Esophagus squamous epithelium (tissue), 5 donors: Measurements from ENCODE around the gene SPACA4. TPM values are rescaled to one million over a fixed set of nuclear protein-coding genes. Genes with fewer than 3 reads are reported as not detected.

Source experiments
- DNase-seq: peaks from one replicate; lab custom pipeline; 2025; lab: John Stamatoyannopoulos, UW
- H3K27ac ChIP-seq, 4 donors: fragments of 200-600 bp; sonication (generic); one replicate each; pipeline ENCODE4 v1.5.1; 2016 to 2019; ENCODE audit warnings: mild to moderate bottlenecking in 1 of 4
- H3K27me3 ChIP-seq, 4 donors: fragments of 200-600 bp; sonication (generic); 1 replicate in 3 of 4; 2 replicates in 1 of 4; pipeline versions ENCODE4 v1.5.1 to v1.6.0; 2017 to 2021; ENCODE audit warnings: antibody characterized with exemption in 1 of 4
- H3K36me3 ChIP-seq, 3 donors: fragments of 200-600 bp; sonication (generic); one replicate each; pipeline ENCODE4 v1.5.1; 2016 to 2019
- H3K4me1 ChIP-seq, 3 donors: fragments of 200-600 bp; sonication (generic); one replicate each; pipeline ENCODE4 v1.5.1; 2017 to 2019
- H3K4me3 ChIP-seq, 4 donors: fragments of 200-600 bp; sonication (generic); 1 replicate in 3 of 4; 2 replicates in 1 of 4; pipeline ENCODE4 v1.5.1; 2016 to 2019; ENCODE audit warnings: mild to moderate bottlenecking in 2 of 4, moderate library complexity in 1 of 4
- H3K9me3 ChIP-seq, 3 donors: fragments of 200-600 bp; sonication (generic); one replicate each; pipeline ENCODE4 v1.5.1; 2016 to 2019
- POLR2A ChIP-seq, 4 donors: fragments of 450-650 bp; IDR thresholded peaks; one replicate each; pipeline ENCODE4 v1.6.1; 2017; ENCODE audit warnings: antibody characterized with exemption in 4 of 4, mild to moderate bottlenecking in 4 of 4, moderate library complexity in 3 of 4
- WGBS, 2 donors: methylation state at CpG; one replicate each; pipeline ENCODE4 v1.1.5; 2018; 5-methylcytosine and 5-hydroxymethylcytosine counted together
- intact Hi-C: fragments of 100-400 bp; cut with DNase I; formaldehyde crosslinking; loops from one replicate; pipeline ENCODE4 v1.15.0; 2022
- total RNA-seq, 4 donors: library from RNA; depleted of rRNA; stranded (reverse); fragments of >200 nt; gene quantifications; one replicate each; pipeline ENCODE4 v1.1.0, GENCODE V29; 2016
- TF ChIP-seq, protein P1 (sequence below), 6 experiments: fragments of 450-650 bp in 4 of 6; fragments of 200-600 bp in 2 of 6; sonication (generic) in 2 of 6; IDR thresholded peaks; one replicate each; pipeline ENCODE4 v1.5.1; 2016 to 2019; ENCODE audit warnings: antibody characterized with exemption in 6 of 6, mild to moderate bottlenecking in 4 of 6, moderate library complexity in 4 of 6
- donor health status: DM: yes; HTN: yes; CAD: no.

The SPACA4 gene
- total RNA-seq, 4 donors from 2014 or later, result 1.3 to 1.7 (median 1.4) TPM; not detected in 1

DNA sequence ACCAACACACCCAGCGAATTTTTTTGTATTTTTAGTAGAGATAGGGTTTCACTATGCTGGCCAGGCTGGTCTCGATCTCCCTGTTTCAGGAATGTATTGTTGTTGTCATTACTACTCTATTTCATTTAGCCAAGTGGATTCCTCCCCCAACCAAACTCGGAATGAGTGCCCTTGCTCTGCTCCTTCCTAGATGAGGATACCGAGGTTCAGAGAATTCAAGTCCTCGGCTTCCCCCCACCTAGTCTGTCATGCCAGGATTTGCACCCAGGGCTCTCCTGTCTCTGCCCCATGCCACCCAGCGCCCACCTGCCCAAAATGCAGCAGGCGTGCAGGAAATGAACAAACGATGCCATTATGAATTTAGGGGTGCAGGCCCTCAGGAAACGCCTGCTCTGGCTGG lies 3.5 kb upstream of the SPACA4 start:
- peaks cover 0 to 10% (median 0%) of the 10 kb centered on the region in 4 donors for H3K27me3 ChIP-seq
- no peaks in the 10 kb centered on the region for H3K9me3 ChIP-seq
- TF ChIP-seq, protein P1, sequence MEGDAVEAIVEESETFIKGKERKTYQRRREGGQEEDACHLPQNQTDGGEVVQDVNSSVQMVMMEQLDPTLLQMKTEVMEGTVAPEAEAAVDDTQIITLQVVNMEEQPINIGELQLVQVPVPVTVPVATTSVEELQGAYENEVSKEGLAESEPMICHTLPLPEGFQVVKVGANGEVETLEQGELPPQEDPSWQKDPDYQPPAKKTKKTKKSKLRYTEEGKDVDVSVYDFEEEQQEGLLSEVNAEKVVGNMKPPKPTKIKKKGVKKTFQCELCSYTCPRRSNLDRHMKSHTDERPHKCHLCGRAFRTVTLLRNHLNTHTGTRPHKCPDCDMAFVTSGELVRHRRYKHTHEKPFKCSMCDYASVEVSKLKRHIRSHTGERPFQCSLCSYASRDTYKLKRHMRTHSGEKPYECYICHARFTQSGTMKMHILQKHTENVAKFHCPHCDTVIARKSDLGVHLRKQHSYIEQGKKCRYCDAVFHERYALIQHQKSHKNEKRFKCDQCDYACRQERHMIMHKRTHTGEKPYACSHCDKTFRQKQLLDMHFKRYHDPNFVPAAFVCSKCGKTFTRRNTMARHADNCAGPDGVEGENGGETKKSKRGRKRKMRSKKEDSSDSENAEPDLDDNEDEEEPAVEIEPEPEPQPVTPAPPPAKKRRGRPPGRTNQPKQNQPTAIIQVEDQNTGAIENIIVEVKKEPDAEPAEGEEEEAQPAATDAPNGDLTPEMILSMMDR (IDR thresholded peaks at IDR 0.05), result no peak
- no peak for TF ChIP-seq POLR2A (IDR thresholded peaks at IDR 0.05)
- intact Hi-C loops, result no loop called here
- no peaks in the 10 kb centered on the region for H3K4me1 ChIP-seq
- H3K27ac ChIP-seq, result no peak overlapping the region
- no peak for DNase-seq
- no peak overlapping the region for H3K4me3 ChIP-seq
- WGBS, 2 donors, result 70 to 85% methylated on average over 3 to 8 of the region's 9 CpGs
- H3K36me3 ChIP-seq, result peaks cover 0 to 33% (median 0%) of the 10 kb centered on the region in 3 donors

DNA sequence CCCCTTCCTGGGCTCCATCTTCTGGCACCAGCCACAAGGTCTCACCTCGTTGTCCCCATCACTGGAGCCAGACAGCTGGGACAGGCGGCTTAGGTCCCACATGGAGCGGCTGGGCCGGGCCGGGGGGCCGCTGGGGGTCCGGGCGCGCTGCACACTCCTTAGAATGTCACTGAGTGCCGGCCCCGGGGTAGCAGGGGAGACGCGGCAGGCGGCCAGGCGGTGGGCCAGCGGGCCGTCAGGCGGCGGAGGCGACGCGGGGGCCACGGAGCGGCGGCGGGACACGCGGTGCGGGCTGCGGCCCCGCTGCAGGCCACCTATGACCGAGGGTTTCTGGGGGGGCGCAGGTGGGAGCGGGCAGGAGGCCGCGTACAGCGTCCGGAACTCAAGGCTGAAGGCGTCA lies 3.1 kb upstream of the SPACA4 start:
- no peaks in the 10 kb centered on the region for H3K4me1 ChIP-seq
- 95 to 97% methylated on average over 5 to 19 of the region's 39 CpGs for WGBS, 2 donors
- DNase-seq, result no peak
- H3K27me3 ChIP-seq, result peaks cover 0 to 10% (median 0%) of the 10 kb centered on the region in 4 donors
- no peaks in the 10 kb centered on the region for H3K9me3 ChIP-seq
- peaks cover 0 to 29% (median 0%) of the 10 kb centered on the region in 3 donors for H3K36me3 ChIP-seq
- no peak for TF ChIP-seq POLR2A (IDR thresholded peaks at IDR 0.05)
- TF ChIP-seq, protein P1 (IDR thresholded peaks at IDR 0.05), result no peak
- no peak overlapping the region for H3K27ac ChIP-seq
- H3K4me3 ChIP-seq, result no peak overlapping the region
- intact Hi-C loops, result no loop called here

DNA sequence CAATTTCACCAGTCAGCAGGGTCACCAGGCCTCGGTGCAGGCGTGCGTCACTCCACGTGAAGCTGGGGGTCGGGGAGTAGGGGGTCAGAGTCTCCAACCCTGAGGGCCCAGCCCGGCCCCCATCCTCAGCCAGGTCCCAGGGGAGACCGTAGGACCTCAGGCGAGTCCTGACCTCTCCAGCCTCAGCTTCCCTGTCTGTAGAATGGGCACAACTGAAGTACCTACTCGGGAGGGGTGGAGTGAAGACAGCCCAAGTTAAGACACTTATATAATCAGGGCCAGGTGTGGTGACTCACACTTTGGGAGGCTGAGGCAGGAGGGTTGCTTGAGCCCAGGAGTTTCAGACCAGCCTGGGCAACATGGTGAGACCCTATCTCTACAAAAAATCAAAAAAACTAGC lies 2.7 kb upstream of the SPACA4 start:
- peaks cover 0 to 10% (median 0%) of the 10 kb centered on the region in 4 donors for H3K27me3 ChIP-seq
- H3K4me3 ChIP-seq, result no peak overlapping the region
- intact Hi-C loops, result no loop called here
- H3K4me1 ChIP-seq, result peaks cover 0 to 2% (median 0%) of the 10 kb centered on the region in 3 donors
- DNase-seq, result no peak
- H3K27ac ChIP-seq, result no peak overlapping the region
- no peak for TF ChIP-seq POLR2A (IDR thresholded peaks at IDR 0.05)
- TF ChIP-seq, protein P1 (IDR thresholded peaks at IDR 0.05), result no peak
- no peaks in the 10 kb centered on the region for H3K9me3 ChIP-seq
- WGBS, 2 donors, result 67 to 86% methylated on average over 2 to 5 of the region's 9 CpGs
- peaks cover 0 to 25% (median 0%) of the 10 kb centered on the region in 3 donors for H3K36me3 ChIP-seq

DNA sequence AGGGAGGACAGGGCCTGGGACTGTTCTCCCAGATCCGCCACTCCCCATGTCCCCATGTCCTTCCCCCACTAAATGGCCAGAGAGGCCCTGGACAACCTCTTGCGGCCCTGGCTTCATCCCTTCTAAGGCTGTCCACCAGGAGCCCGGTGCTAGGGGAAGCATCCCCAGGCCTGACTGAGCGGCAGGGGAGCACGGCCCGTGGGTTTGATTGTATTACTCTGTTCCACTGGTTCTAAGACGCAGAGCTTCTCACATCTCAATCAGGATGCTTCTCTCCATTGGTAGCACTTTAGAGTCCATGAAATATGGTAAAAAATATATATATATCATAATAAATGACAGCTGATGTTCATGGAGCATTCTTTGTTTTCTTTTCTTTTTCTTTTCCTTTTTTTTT lies 815 bp downstream of the SPACA4 start:
- intact Hi-C loops, result no loop called here
- no peaks in the 10 kb centered on the region for H3K27me3 ChIP-seq
- H3K9me3 ChIP-seq, result no peaks in the 10 kb centered on the region
- 69 to 87% methylated on average over 4 to 6 of the region's 7 CpGs for WGBS, 2 donors
- H3K4me3 ChIP-seq, result no peak overlapping the region
- no peak overlapping the region for H3K27ac ChIP-seq
- TF ChIP-seq, protein P1 (IDR thresholded peaks at IDR 0.05), result no peak
- TF ChIP-seq POLR2A (IDR thresholded peaks at IDR 0.05), result no peak
- peaks cover 0 to 4% (median 0%) of the 10 kb centered on the region in 3 donors for H3K4me1 ChIP-seq
- H3K36me3 ChIP-seq, result no peaks in the 10 kb centered on the region
- no peak for DNase-seq

DNA sequence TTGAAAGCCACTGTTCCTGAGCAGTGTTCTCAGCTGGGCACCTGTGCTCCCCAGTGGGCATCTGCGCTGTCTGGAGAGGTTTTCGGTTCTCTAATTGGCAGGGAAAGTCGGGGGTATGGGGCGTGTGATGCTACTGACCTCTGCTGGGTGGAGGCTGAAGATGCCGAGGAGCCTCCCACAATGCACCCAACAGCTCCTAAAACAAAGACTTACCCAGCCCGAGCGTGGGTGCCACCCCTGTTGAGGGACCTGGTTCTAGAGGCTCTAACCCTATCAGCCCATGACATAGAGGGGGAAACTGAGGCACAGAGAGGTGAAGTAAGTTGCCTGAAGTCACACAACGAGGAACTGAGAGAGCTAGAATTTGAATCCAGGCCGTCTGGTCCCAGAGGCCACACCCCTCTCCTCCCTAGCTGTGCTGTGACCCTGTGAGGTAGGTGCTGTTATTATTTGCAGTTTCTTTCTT lies 2.3 kb downstream of the SPACA4 start:
- no peak for DNase-seq
- Histone ChIP-seq H3K9me3 (no peaks in the 10 kb centered on the region), H3K4me1 (peaks cover 0 to 5% (median 0%) of the 10 kb centered on the region in 3 donors), H3K4me3 (no peak overlapping the region), H3K27me3 (no peaks in the 10 kb centered on the region), H3K36me3 (no peaks in the 10 kb centered on the region), H3K27ac (no peak overlapping the region)
- intact Hi-C loops, result no loop called here
- 20 to 35% methylated on average over 4 to 8 of the region's 9 CpGs for WGBS, 2 donors
- TF ChIP-seq, protein P1 (IDR thresholded peaks at IDR 0.05), result peak in 4 of 6 experiments; percentile 23 to 51 (median 27)
- TF ChIP-seq POLR2A (IDR thresholded peaks at IDR 0.05), result no peak
